ENCODE measurements around the gene ZNF883.
A peak's percentile ranks its signal among the peaks of the same experiment; 100 is the strongest.

ZNF883 gene

DNA sequence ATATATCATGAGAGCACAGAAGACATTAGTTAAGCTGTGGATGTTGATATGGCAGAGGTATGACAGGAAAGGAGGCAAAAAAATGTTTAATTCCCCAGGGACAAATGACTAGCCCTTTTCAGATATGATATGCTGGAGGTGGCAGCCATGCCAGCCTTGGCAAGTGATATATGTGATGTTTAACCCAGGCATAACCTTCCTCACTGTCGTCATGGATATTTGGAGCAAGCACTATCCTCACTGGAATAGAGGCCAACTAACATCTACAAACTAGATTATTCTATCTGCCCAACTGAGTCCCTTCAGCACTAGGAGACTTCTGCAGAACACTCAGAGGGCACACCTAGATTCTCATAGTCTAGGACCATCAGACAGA lies 94.0 kb downstream of the ZNF883 start:
- TF ChIP-seq, protein P1, sequence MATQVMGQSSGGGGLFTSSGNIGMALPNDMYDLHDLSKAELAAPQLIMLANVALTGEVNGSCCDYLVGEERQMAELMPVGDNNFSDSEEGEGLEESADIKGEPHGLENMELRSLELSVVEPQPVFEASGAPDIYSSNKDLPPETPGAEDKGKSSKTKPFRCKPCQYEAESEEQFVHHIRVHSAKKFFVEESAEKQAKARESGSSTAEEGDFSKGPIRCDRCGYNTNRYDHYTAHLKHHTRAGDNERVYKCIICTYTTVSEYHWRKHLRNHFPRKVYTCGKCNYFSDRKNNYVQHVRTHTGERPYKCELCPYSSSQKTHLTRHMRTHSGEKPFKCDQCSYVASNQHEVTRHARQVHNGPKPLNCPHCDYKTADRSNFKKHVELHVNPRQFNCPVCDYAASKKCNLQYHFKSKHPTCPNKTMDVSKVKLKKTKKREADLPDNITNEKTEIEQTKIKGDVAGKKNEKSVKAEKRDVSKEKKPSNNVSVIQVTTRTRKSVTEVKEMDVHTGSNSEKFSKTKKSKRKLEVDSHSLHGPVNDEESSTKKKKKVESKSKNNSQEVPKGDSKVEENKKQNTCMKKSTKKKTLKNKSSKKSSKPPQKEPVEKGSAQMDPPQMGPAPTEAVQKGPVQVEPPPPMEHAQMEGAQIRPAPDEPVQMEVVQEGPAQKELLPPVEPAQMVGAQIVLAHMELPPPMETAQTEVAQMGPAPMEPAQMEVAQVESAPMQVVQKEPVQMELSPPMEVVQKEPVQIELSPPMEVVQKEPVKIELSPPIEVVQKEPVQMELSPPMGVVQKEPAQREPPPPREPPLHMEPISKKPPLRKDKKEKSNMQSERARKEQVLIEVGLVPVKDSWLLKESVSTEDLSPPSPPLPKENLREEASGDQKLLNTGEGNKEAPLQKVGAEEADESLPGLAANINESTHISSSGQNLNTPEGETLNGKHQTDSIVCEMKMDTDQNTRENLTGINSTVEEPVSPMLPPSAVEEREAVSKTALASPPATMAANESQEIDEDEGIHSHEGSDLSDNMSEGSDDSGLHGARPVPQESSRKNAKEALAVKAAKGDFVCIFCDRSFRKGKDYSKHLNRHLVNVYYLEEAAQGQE (IDR thresholded peaks at IDR 0.05; ENCODE audit: insufficient replicate concordance, low read depth) = no peak
- TF ChIP-seq POLR2AphosphoS5 (IDR thresholded peaks at IDR 0.05; ENCODE audit: low read depth) (no peak), GABPA (IDR thresholded peaks at IDR 0.05; ENCODE audit: low read depth) (no peak), SPI1 (IDR thresholded peaks at IDR 0.05; ENCODE audit: borderline replicate concordance, low read depth) (no peak)
- TF ChIP-seq, protein P2, sequence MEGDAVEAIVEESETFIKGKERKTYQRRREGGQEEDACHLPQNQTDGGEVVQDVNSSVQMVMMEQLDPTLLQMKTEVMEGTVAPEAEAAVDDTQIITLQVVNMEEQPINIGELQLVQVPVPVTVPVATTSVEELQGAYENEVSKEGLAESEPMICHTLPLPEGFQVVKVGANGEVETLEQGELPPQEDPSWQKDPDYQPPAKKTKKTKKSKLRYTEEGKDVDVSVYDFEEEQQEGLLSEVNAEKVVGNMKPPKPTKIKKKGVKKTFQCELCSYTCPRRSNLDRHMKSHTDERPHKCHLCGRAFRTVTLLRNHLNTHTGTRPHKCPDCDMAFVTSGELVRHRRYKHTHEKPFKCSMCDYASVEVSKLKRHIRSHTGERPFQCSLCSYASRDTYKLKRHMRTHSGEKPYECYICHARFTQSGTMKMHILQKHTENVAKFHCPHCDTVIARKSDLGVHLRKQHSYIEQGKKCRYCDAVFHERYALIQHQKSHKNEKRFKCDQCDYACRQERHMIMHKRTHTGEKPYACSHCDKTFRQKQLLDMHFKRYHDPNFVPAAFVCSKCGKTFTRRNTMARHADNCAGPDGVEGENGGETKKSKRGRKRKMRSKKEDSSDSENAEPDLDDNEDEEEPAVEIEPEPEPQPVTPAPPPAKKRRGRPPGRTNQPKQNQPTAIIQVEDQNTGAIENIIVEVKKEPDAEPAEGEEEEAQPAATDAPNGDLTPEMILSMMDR (IDR thresholded peaks at IDR 0.05; ENCODE audit: insufficient read depth, low read length) = no peak
- H3K4me3 ChIP-seq (replicated peaks; ENCODE audit: insufficient read depth, low read length) = no peak overlapping the region
- no peaks in the 10 kb centered on the region for H3K27me3 ChIP-seq (ENCODE audit: insufficient read depth, poor library complexity, severe bottlenecking)
- no peak for DNase-seq (ENCODE audit: low read depth in 1 of 2, low spot score in 1 of 2)
- H3K27ac ChIP-seq (replicated peaks) = no peak overlapping the region

DNA sequence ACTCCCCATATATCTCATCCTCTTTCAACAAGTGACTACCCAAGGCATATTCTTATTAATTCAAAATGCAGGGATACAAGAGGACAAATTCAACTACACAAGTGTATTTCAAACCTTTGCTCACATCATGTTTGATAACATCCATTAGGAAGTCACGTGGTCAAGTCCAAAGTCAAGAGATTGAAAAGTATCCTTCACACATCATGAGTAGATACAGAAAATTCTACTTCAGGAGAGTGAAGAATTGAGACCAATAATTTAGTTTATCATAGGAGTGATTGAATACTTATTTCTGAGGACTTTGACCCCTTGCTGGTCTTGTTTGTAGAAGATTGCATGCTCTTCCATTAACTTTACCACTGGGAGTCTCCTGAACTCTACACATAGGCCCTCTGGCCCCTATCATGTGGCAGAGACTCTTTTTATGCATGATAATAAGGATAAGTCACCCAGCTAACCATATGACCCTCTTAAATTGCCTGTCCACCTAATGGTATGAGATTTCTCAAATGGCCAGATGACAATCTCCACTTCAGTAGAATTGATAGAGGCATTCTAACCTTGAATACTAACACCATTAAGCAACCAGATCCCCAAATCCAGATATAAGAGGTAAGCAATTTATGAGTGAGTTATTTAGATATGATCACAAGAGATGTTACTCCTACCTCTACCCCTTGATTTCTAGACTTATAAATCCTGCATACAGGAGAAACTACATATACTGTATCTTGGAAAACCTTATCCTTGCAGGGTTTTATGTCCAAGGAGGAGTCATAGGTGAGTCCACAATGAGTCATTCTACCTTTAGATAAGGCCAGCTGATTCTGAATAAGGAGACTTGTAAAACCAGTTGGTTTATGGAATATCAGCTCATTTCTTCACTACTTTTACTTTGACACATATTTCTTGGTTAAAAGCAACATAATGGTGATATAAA lies 94.7 kb downstream of the ZNF883 start:
- Histone ChIP-seq H3K27ac (replicated peaks) (no peak overlapping the region), H3K4me3 (replicated peaks; ENCODE audit: insufficient read depth, low read length) (no peak overlapping the region), H3K27me3 (ENCODE audit: insufficient read depth, poor library complexity, severe bottlenecking) (no peaks in the 10 kb centered on the region)
- DNase-seq (ENCODE audit: low read depth in 1 of 2, low spot score in 1 of 2) = no peak
- TF ChIP-seq, protein P1 (IDR thresholded peaks at IDR 0.05; ENCODE audit: insufficient replicate concordance, low read depth) = no peak
- TF ChIP-seq SPI1 (IDR thresholded peaks at IDR 0.05; ENCODE audit: borderline replicate concordance, low read depth) = no peak

DNA sequence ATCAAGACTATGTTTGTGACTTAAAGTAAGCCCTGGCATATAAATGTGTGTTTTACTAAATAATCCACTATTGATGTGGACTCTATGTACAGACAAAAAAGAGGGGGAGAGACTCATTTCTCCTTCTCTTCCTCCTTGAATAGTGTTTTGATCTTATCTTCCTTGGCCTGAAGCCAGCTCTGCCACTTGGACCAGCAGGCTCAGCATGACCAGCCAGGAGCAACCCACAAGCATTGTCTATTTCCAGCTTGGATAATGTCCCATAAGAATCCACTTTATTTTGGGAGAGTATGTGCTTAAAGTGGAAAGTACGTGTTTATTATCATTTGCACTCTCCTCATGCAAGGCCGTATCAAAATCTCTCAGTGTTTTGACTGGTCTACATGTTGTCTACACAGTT lies 97.5 kb downstream of the ZNF883 start:
- Histone ChIP-seq H3K27me3 (ENCODE audit: insufficient read depth, poor library complexity, severe bottlenecking) (no peaks in the 10 kb centered on the region), H3K4me3 (replicated peaks; ENCODE audit: insufficient read depth, low read length) (no peak overlapping the region), H3K27ac (replicated peaks) (no peak overlapping the region)
- no peak for TF ChIP-seq GABPA (IDR thresholded peaks at IDR 0.05; ENCODE audit: low read depth)
- TF ChIP-seq, protein P2 (IDR thresholded peaks at IDR 0.05; ENCODE audit: insufficient read depth, low read length) = no peak
- no peak for TF ChIP-seq POLR2AphosphoS5 (IDR thresholded peaks at IDR 0.05; ENCODE audit: low read depth)
- no peak for TF ChIP-seq SPI1 (IDR thresholded peaks at IDR 0.05; ENCODE audit: borderline replicate concordance, low read depth)
- TF ChIP-seq, protein P1 (IDR thresholded peaks at IDR 0.05; ENCODE audit: insufficient replicate concordance, low read depth) = no peak
- DNase-seq (ENCODE audit: low read depth in 1 of 2, low spot score in 1 of 2) = peak in 1 of 2 experiments; percentile 9
